Stimulated activated CD4-positive, alpha-beta T cell treated with anti-CD3 and anti-CD28 coated beads, Interleukin-15, amount 100 ng/mL, for 1 hour (primary cell): ENCODE measurements around the gene BTN2A1.
"Not testable (repeated sequence)": the region's sequence is repeated elsewhere in the genome, so short reads cannot be mapped to it uniquely, and the experiment has no call there.

ENCODE experiments used
- DNase-seq, 2 donors: peaks; one replicate each; pipeline ENCODE4 v3.0.0-alpha.2; 2020; ENCODE audit warnings: low read depth in 1 of 2, low spot score in 1 of 2

The BTN2A1 gene

DNA sequence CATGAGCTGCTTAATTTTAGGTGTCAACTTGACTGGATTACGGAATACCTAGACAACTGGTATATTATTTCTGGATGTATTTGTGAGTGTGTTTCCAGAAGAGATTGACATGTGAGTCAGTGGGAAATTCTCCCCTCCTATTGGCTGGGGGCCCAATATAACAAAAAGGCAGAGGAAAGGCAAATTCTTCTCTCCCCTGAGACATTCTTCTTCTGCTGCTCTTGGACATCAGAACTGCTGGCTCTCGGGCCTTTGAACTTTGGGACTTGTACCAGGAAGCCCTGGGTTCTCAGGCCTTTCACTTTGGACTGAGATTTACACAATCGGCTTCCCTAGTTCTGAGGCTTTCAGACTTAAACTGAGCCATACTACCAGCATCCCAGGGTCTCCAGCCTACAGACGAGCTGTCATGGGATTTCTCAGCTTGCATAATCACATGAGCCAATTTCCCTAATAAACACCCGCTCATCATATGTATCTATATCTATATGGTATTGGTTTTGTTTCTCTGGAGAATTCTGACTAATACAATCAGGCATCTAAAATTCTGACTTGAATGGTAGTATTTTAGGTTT lies 25.0 kb upstream of the BTN2A1 start:
- DNase-seq, result no peak

DNA sequence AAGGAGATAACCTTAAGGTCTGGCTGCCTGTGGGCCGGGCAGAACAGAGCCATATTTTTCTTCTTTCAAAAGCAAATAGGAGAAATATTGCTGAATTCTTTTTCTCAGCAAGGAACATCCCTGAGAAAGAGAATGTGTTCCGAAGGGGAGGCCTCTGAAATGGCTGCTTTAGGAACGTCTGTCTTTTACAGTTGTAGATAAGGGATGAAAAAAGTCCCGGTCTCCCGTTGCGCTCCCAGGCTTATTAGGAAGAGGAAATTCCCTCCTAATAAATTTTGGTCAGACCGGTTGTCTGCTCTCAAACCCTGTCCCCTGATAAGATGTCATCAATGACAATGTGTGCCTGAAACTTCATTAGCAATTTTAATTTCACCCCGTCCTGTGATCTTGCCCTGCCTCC lies 24.1 kb upstream of the BTN2A1 start:
- not testable (repeated sequence) for DNase-seq

DNA sequence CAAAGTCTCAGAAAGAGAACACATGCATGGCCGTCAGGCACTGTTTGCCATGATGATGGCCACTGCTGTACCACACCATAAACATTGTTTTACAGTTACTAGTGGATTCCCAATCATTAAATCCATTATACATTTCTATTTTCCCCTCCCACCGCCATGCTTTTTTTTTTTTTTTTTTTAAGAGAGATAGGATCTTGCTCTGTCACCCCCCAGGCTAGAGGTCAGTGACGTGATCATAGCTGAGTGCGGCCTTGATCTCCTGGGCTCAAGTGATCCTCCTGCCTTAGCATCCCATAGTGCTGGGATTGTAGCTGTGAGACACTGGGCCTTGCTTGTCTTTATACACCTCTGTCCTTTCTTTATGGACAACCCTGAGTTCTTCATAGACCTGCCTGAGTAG lies 21.7 kb upstream of the BTN2A1 start:
- no peak for DNase-seq

DNA sequence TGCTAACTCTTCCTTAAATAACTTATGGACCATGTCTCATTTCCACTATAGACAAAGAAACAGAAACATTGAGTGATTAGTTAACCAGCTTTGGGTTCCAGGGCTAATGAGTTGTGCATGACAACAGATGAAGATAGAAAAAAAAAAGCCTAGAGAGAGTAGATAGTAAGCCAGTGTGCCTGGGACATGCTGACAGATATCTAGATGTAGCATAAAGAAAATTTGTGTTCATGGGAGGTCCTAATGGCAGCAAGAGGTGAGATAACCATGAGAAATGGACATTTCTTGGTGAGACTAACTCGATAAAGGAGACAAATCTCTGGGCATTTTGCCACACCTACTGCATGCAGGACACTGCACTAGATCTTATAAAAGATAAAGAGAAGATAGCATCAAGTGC lies 20.2 kb upstream of the BTN2A1 start:
- no peak for DNase-seq

DNA sequence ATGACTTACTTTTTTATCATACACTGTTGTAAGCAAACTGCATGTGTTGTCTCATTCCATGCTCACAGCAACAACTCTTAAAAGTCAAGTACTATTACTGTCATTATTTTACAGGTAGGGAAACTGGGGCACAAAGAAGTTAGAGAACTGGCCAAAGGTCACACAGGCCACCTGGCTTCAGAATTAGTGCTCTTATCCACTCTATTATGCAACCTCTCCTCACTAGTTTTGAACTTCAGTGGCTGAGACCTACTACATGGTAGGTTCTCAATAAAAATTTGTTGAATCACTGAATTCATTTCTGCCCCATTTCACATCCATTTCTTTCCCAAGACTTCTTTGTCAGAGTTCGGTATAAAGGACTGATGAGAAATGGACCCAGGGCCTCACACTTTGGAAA lies 19.8 kb upstream of the BTN2A1 start:
- DNase-seq, result no peak

DNA sequence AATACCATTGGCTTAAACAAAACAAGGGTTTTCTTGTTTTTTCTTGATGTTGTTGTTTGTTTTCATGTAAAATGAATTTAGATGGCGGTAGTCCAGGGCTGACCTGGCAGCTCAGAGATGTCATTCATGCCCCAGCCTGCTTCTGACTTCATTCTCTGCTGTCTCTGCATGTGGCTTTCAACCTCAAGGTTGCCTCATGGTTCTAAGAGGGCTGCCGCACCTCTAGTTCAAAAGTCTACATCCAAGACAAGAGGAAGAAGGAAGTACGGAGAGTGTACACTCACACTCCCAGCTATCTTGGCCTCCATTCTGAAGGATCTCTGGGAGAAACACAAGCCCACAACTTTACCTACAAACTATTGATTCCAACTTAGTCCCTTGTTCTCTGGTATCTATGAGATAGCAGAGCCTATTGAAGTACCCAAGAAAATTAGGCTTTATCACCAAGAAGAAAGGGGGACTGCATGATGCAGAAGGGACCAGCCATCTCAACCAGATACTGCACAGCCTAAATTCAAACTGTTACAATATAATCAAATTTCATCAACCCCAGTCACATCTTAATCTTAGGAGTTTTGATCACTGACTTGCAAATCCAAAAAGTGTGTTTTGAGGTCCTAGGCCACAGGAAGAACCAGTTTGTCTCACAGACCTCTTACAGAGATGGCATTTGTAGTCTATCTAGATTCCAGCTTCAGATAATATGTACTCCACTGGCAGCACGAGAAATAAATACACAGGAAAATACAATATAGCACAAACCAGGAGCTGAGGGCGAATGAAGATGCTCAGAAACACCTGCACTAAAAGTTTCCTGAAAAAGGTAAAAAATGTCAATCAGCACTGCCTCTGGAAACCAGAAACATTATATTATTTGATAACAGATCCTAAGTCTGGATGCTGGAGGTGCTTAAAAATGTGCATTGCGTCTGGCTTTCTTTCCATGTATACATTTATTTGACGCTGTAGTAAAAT lies 18.3 kb upstream of the BTN2A1 start:
- DNase-seq, result no peak

DNA sequence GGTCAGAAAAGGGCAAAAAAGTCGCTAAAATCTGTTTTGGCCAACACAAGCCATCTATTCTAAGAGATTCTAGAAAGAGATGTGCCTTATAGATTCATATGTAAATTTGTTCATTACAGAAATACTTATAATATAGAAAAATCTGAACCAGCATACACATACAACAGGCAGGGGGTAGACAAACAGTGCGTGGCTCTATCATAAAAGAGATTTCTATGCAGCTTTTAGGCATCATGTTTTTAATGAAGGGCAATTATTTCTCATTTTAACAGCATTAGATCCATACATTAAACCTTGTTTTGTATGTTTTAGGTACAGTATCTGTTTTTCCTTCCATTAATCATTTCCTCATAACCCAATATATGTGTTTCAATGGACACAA lies 16.8 kb upstream of the BTN2A1 start:
- DNase-seq, result no peak

DNA sequence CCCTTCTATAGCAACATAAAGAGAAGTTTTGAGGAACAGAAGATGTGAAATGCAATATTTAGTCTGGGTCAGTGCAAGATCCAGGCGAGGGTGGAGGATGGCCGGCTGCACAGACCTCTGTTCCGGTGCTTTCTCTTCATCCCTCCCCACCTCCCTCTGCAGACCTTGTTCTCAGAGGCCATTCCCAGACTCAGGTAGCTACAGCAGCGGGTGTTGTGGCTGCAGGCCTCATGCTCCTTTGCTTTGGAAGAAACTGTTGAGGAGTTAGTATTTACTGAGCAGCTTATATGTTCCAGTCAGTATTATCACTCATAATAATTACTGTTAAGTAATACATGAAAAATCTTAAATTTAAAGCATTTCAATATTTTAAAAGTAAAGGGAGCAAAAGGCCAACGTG lies 15.8 kb upstream of the BTN2A1 start:
- DNase-seq, result no peak

DNA sequence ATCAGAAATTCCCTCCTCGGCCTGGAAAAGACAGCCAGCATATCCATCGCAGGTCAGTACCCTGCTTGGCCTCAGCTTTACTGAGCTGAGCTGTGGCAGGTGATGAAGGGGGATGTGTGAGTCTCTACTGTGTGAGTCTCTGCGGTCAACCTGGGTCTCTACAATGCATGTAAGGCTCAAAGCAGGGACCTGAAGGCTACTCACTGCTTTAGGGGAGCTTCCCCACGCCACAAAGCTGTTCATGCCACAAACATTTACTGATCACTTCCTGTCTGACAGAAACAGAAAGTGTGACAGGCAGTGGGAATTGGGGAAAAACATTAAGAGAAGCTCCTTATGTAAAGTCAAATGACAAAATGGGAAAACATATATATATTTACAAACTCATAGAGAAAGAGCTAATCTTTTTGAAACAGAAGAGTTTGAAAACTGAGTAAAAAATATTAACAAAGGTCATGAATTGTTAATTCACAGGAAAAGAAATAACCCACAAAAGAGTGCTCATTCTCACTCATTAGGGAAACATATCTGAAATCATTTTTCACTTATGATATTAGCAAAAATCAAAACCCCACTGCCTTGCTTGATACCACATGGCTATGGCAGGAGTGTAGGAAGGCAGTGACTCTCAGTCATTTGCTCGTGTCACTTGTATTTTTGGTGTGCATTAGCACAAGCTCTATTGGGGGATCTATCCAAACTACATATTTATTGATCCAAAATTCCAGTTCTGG lies 11.7 kb upstream of the BTN2A1 start:
- DNase-seq, result no peak

DNA sequence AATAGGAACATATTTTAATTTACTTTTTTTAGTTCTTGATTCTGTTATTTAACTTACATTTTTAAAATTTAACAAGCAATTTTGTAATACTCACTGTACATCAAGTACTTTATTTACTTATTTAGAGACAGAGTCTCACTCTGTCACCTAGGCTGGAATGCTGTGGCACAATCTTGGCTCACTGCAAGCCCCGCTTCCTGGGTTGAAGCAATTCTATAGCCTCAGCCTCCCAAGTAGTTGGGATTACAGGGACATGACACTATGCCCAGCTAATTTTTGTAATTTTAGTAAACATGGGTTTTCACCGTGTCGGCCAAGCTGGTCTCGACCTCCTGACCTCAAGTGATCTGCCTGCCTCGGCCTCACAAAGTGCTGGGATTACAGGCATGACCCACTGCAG lies 10.5 kb upstream of the BTN2A1 start:
- DNase-seq, result no peak

DNA sequence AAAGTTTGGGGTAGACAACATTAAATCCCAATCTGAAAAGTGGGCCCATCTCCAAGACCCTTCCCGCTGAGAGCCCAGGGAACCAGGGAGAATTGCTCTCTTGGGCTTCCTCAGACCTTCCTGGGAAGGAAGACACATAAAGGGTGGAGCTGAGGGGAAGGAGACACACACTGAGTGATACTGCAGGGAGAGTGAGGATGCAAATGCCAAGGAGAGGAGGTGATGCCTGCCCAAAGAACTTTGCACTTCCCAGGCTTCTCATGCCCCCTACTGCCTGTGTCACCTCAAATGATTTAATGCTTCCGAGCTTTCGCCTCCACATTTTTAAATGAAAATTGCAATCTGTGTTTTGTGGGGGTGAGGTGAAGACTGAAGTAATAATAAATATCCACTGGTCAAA lies 7.5 kb upstream of the BTN2A1 start:
- DNase-seq, result no peak

DNA sequence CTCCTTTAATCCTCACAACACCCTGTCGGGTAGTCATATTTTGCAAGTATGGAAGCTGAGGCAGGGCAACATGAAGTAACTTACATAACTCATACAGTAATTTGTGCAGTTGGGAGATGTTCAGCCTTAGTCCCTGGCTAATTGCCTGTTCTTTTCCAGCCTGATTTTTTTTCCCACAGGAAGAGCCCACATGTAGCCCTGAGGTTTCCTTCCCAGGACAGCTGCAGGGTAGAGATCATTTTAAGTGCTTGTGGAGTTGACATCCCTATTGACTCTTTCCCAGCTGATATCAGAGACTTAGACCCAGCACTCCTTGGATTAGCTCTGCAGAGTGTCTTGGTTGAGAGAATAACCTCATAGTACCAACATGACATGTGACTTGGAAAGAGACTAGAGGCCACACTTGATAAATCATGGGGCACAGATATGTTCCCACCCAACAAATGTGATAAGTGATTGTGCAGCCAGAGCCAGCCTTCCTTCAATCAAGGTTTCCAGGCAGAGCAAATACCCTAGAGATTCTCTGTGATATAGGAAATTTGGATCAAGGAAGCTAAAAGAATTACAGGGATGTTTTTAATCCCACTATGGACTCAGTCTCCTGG lies 5.0 kb upstream of the BTN2A1 start:
- DNase-seq, result no peak

DNA sequence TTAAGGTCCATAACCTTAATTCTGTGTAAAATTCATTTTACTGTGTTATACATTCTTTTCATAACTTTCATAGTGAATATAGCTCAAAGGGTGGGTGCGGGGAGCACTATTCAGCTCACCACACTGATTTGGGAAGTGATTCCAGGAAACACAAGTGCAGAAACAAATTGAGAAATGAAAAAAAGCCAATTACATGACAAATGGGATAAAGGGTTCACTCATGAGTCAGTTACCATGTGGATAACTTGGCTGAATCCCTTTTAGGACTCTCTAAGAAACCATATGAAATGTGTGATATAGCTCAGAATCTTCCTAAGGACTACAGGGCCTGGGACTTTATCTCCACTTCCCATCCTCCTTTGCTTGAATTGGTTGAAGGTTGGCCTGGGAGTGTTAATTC lies 3.1 kb upstream of the BTN2A1 start:
- DNase-seq, result no peak

DNA sequence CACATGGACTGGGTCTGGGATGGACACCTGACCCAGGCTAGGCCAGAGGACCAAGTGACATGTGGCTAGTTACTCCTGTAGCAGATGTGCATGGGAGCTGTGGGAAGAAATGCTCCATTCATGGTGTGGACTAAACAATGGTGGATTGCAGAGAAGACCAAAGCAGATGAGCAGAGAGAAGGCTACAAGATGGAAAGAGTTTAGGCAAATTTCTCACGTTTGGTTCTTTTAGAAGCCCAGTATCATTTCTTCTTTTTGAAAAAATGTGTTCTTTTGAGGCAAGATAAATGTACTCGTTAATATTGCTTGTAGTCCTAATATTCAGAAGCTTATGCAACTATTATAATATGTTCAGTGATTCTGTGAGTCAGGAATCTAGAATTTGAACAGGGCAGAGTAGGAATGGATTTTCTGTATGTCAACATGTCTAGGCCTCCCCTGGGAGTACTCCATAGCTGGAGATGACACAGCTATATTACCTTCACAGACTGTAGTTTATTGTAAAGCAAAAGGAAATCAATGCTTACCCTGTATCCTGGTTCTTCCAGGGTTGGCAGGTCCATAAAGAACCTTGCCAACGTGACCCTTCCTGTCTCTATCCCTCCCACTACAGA lies 2.3 kb upstream of the BTN2A1 start:
- DNase-seq, result no peak

DNA sequence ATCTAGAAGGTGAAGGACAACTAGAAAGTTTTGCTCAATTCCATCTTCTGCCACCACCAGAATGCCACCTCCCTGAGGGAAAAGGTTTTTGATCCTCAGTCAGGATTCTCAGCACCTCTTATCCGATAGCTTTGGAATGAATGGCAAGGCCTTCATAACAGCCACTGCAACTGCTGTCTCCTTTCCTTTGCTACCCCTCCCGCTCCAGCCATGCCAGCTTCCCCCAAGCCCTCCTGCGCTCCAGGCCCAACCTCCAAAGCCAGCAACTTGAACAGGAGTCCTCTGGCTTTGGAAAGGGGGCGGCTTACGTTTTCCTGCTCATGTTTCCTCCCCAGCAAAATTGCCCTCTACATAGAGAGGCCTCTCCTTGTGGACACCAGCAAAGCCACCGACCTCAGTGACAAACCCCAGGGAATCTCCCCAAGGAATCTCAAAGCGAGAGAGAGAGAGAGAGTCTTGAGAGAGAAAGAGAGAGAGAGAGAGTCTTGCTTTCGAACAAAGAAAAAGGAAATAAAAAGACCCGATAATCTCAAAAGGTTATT lies 420 bp upstream of the BTN2A1 start:
- no peak for DNase-seq

DNA sequence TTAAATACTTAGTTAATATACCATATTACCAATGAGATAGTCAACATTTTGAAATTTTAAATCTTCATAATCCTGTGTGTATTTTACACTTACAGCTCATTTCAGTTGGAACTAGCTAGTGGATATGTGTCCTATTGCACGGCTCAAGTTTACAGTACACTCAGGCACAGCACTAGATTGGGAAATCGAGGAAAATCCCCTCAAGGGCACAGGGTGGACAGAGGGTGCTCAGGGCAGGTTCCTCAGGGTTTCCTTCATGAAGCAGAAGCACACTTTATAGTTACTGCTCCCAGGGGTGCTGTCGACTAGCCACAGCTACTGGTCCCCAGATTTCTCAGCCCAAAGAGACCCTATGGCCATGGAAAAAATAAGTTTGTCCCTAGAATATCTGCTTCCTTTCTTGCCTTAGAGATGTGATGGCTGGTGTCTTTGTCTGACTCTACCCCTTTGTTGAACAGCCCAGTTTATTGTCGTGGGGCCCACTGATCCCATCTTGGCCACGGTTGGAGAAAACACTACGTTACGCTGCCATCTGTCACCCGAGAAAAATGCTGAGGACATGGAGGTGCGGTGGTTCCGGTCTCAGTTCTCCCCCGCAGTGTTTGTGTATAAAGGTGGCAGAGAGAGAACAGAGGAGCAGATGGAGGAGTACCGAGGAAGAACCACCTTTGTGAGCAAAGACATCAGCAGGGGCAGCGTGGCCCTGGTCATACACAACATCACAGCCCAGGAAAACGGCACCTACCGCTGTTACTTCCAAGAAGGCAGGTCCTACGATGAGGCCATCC lies 1.5 kb downstream of the BTN2A1 start:
- DNase-seq, result no peak

DNA sequence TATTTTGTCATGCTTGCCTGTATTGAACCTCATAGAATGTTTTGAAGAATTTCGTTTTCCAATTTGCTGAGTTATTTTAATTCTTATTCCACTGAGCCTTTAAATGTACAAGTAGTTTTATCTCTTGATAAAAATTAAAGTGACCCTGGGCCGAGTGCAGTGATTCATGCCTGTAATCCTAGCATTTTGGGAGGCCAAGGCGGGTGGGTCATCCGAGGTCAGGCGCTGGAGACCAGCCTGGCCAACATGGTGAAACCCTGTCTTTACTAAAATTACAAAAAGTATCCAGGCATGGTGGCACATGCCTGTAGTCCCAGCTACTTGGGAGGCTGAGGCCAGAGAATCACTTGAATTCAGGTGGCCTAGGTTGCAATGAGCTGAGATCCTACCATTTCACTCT lies 3.6 kb downstream of the BTN2A1 start:
- DNase-seq, result not testable (repeated sequence)

DNA sequence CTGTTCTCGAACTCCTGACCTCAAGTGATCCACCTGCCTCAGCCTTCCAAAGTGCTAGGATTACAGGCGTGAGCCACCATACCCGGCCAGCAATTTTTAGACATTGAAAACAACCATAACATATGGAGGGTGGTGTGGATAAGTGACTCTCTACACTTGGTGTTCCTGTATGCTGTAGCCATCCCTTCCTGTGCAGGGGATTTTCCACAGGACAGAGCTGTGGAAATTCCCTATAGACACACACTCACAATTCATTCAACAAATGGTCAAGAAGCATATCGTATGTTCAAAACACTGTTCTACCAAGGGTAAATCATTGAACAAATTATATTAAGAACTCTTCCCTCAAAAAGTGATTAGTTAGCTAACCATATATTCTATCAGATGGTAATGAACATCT lies 6.3 kb downstream of the BTN2A1 start:
- DNase-seq, result no peak

DNA sequence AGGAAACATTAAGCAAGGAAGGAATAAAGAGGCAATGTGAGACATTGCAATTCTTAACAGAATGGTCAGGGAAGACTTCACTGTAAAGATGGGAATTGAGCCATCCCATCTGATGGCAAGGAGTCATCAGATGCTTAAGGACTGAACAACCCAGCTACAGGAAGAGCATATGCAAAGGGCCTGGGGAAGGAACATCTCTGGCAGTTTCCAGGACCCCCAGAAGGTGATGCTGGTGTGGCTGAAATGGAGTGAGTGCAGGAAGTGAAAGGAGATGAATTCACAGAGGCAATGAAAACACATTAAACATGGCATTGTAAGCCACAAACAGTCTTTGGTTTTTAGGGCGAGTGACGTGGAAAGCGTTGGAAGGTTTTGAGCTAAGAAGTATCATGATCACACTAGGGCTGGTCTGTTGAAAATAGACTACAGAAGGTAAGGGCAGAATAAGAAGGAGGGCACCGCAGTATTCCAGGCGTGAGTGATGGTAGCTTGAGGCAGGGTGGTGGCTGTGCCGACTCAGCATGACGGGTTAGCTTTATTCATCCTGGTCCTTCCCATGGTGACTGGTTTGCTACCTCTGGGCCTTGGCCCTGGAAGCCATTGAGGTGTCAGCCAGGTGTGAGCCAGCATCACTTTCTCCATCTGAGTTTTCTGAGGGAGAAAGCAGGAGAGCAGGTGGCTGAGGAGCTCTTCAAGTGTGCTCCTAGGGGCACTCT lies 6.8 kb downstream of the BTN2A1 start:
- no peak for DNase-seq

DNA sequence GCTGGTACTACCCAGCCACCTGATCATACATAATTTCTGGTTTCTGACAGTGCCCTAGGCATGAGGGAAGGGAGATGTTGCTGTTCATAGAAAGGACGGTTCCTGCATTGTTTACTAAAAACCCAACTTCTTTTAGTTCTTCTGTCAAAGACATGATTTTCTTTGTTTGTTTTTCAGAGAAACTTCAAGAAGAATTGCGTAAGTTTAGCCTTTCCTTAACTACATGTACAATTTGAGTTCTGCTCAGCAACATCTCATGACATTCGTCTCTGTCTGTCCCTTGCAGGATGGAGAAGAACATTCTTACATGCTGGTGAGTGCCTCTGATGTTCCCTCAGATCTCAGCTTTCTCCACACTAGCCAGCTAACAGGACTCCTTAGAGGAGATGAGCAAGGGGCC lies 8.0 kb downstream of the BTN2A1 start:
- no peak for DNase-seq
